Measurements from ENCODE around the gene HNRNPA0. TPM values are rescaled to one million over a fixed set of nuclear protein-coding genes. Genes with fewer than 3 reads are reported as not detected.

Gene HNRNPA0
- total and polyA plus RNA-seq, 2 experiments from 2014 or later: 15.1 to 39.9 TPM

- Histone ChIP-seq H3K4me2 (no peak overlapping the region), H3K27me3 (ENCODE audit: insufficient read depth) (no peaks in the 10 kb centered on the region), H3K36me3 (ENCODE audit: insufficient read depth) (peaks cover 19% of the 10 kb centered on the region; the same call in 1 of the 2 replicates), H3F3A (replicated peaks; ENCODE audit: low read depth) (no peaks in the 10 kb centered on the region), H3K4me1 (ENCODE audit: insufficient read depth) (no peaks in the 10 kb centered on the region), H3K4me3 (no peak overlapping the region), H2AFZ (no peak overlapping the region), H4K20me1 (replicated peaks; ENCODE audit: insufficient read depth) (no peaks in the 10 kb centered on the region; the same call in 1 of the 2 replicates), H3K79me2 (replicated peaks; ENCODE audit: insufficient read depth) (0 out of 2 replicates have a peak, but pooled peaks cover 3% of the 10 kb centered on the region), H3K9me2 (ENCODE audit: insufficient read depth) (no peaks in the 10 kb centered on the region), H3K27ac (ENCODE audit: low read depth) (no peak overlapping the region)
- Mint-ChIP-seq H3K4me3 (no peak overlapping the region), H3K27me3 (ENCODE audit: insufficient read depth, low read depth, poor library complexity) (no peaks in the 10 kb centered on the region), H3K27ac (no peak overlapping the region), H3K9me3 (peaks cover 18% of the 10 kb centered on the region), H3K4me1 (no peaks in the 10 kb centered on the region; the same call in 2 of the 3 replicates), H3K36me3 (ENCODE audit: low read depth) (peaks cover 40% of the 10 kb centered on the region)
- no peak for ATAC-seq
- DNase-seq (ENCODE audit: low spot score): no peak
- no peak for TF ChIP-seq EZH2phosphoT487 (IDR thresholded peaks at IDR 0.05; ENCODE audit: unreplicated experiment)
- no peak for TF ChIP-seq ZNF331 (CRISPR knock-in tag; IDR thresholded peaks at IDR 0.05; ENCODE audit: low read depth)
- TF ChIP-seq ZNF114 (CRISPR knock-in tag; IDR thresholded peaks at IDR 0.05): no peak
- no peak for TF ChIP-seq CTCF (conservative IDR thresholded peaks at IDR 0.05; ENCODE audit: low read depth in 2 of 2)
- no peak for TF ChIP-seq EZH2 (IDR thresholded peaks at IDR 0.05; ENCODE audit: low read depth, unreplicated experiment)
- no peak for TF ChIP-seq NANOG (IDR thresholded peaks at IDR 0.05; ENCODE audit: borderline replicate concordance)
- TF ChIP-seq JUNB (IDR thresholded peaks at IDR 0.05; ENCODE audit: unreplicated experiment): no peak
Observed at GRCh38 chr5:137716337-137716736, 37.8 kb downstream of the HNRNPA0 start.

GRCh38 chr5:137715456-137715855 lies 38.7 kb downstream of the HNRNPA0 start:
- peaks cover 40% of the 10 kb centered on the region for H3K36me3 Mint-ChIP-seq (ENCODE audit: low read depth)
- peaks cover 18% of the 10 kb centered on the region for H3K9me3 Mint-ChIP-seq
- H2AFZ ChIP-seq: no peak overlapping the region
- no peak overlapping the region for H3K4me2 ChIP-seq
- H3F3A ChIP-seq (replicated peaks; ENCODE audit: low read depth): no peaks in the 10 kb centered on the region
- no peaks in the 10 kb centered on the region for H3K9me2 ChIP-seq (ENCODE audit: insufficient read depth)
- no peaks in the 10 kb centered on the region for H3K27me3 Mint-ChIP-seq (ENCODE audit: insufficient read depth, low read depth, poor library complexity)
- no peak for DNase-seq (ENCODE audit: low spot score)
- no peaks in the 10 kb centered on the region for H3K4me1 Mint-ChIP-seq
- H3K79me2 ChIP-seq (replicated peaks; ENCODE audit: insufficient read depth): 0 out of 2 replicates have a peak, but pooled peaks cover 3% of the 10 kb centered on the region
- no peak overlapping the region for H3K27ac Mint-ChIP-seq
- H3K27ac ChIP-seq (ENCODE audit: low read depth): no peak overlapping the region
- H4K20me1 ChIP-seq (replicated peaks; ENCODE audit: insufficient read depth): no peaks in the 10 kb centered on the region; the same call in 1 of the 2 replicates
- no peaks in the 10 kb centered on the region for H3K27me3 ChIP-seq (ENCODE audit: insufficient read depth)
- no peak for ATAC-seq
- H3K4me1 ChIP-seq (ENCODE audit: insufficient read depth): no peaks in the 10 kb centered on the region
- peaks cover 19% of the 10 kb centered on the region; the same call in 1 of the 2 replicates for H3K36me3 ChIP-seq (ENCODE audit: insufficient read depth)
- no peak overlapping the region for H3K4me3 ChIP-seq
- no peak overlapping the region for H3K4me3 Mint-ChIP-seq
- TF ChIP-seq REST (IDR thresholded peaks at IDR 0.05; ENCODE audit: unreplicated experiment): no peak
- no peak for TF ChIP-seq CTCF (conservative IDR thresholded peaks at IDR 0.05; ENCODE audit: low read depth in 2 of 2)
- TF ChIP-seq STAT1 (IDR thresholded peaks at IDR 0.05; ENCODE audit: unreplicated experiment): no peak
- no peak for TF ChIP-seq ZNF331 (CRISPR knock-in tag; IDR thresholded peaks at IDR 0.05; ENCODE audit: low read depth)
- TF ChIP-seq CREB1 (CRISPR knock-in tag; IDR thresholded peaks at IDR 0.05; ENCODE audit: low read depth): no peak
- no peak for TF ChIP-seq POLR2AphosphoS5 (IDR thresholded peaks at IDR 0.05; ENCODE audit: low read depth)
- TF ChIP-seq JUNB (IDR thresholded peaks at IDR 0.05; ENCODE audit: unreplicated experiment): no peak
- no peak for TF ChIP-seq ZNF114 (CRISPR knock-in tag; IDR thresholded peaks at IDR 0.05)

All from GM23338 (cell line).